Measurements from ENCODE around the gene SPECC1.
A peak's percentile ranks its signal among the peaks of the same experiment; 100 is the strongest.
"Not testable (repeated sequence)": the region's sequence is repeated elsewhere in the genome, so short reads cannot be mapped to it uniquely, and the experiment has no call there.

Gene SPECC1, protein sequence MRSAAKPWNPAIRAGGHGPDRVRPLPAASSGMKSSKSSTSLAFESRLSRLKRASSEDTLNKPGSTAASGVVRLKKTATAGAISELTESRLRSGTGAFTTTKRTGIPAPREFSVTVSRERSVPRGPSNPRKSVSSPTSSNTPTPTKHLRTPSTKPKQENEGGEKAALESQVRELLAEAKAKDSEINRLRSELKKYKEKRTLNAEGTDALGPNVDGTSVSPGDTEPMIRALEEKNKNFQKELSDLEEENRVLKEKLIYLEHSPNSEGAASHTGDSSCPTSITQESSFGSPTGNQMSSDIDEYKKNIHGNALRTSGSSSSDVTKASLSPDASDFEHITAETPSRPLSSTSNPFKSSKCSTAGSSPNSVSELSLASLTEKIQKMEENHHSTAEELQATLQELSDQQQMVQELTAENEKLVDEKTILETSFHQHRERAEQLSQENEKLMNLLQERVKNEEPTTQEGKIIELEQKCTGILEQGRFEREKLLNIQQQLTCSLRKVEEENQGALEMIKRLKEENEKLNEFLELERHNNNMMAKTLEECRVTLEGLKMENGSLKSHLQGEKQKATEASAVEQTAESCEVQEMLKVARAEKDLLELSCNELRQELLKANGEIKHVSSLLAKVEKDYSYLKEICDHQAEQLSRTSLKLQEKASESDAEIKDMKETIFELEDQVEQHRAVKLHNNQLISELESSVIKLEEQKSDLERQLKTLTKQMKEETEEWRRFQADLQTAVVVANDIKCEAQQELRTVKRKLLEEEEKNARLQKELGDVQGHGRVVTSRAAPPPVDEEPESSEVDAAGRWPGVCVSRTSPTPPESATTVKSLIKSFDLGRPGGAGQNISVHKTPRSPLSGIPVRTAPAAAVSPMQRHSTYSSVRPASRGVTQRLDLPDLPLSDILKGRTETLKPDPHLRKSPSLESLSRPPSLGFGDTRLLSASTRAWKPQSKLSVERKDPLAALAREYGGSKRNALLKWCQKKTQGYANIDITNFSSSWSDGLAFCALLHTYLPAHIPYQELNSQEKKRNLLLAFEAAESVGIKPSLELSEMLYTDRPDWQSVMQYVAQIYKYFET

DNA sequence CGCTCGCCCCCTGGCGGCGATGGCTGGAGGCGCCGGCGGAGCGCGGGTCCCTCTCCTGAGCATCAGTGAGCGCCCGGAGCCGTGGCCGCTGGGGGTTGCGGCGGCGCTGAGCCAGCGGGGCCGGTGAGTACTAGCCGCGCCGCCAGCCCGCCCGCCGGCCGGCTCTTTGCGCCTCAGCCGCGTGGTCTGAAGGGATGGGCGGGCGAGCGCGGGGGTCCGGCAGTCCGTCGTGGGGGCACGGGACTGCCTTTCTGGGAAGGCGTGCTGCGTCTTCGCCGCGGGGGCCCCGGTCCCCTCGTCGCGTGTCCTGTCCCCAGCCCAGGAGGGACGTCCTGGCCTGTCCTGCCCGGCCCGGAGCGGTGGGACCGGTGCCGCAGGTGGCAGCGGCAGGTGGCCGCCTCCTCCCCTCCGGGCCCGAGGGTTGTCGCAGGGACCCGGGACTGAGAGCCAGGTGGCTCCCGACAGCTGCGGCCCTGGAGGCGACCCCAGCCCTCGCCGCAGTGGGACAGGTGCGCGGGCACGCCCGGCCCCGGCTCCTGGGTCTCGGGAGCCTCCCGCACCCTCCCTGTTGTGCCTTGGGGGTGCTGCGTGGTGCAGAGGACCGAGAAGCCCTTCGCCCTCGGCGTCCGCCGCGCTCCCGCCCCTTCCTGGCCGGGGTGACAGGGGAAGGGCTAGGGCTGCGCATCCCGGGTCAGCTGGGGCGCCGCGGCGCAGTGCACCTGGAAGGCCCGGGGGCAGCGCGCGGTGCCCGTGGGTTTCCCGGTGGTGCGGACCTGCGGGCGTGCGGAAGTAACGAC is at the start of gene SPECC1:
Gene SPECC1 (plus strand): TSS at position 58 of the 797 bp plus-strand sequence. CDS start 87,293 bp downstream, outside the sequence.
- H3K27ac ChIP-seq (ENCODE audit: low read depth in 2 of 2, low read length in 2 of 2): peak within 1 kb of the TSS; percentile 23 to 37
- H3K4me3 ChIP-seq (ENCODE audit: low read length in 2 of 2): peak within 1 kb of the TSS; percentile 77 to 80
- H3K9ac ChIP-seq (ENCODE audit: low read depth in 1 of 2, low read length in 2 of 2): peak within 1 kb of the TSS; percentile 49 to 58
- no peaks in the 10 kb centered on the region for H3K9me3 ChIP-seq (ENCODE audit: control insufficient read depth in 2 of 2, low read length in 2 of 2)
- H3K4me1 ChIP-seq (ENCODE audit: control insufficient read depth in 2 of 2, insufficient read depth in 2 of 2, low read length in 2 of 2): peaks cover 12 to 16% of the 10 kb centered on the region in 2 donors
- no peaks in the 10 kb centered on the region for H3K36me3 ChIP-seq (ENCODE audit: control insufficient read depth in 2 of 2, insufficient read depth in 2 of 2, low read length in 2 of 2)
- peaks cover 17 to 19% of the 10 kb centered on the region in 2 donors for H3K27me3 ChIP-seq (ENCODE audit: control insufficient read depth in 2 of 2, insufficient read depth in 2 of 2, low read length in 2 of 2)

DNA sequence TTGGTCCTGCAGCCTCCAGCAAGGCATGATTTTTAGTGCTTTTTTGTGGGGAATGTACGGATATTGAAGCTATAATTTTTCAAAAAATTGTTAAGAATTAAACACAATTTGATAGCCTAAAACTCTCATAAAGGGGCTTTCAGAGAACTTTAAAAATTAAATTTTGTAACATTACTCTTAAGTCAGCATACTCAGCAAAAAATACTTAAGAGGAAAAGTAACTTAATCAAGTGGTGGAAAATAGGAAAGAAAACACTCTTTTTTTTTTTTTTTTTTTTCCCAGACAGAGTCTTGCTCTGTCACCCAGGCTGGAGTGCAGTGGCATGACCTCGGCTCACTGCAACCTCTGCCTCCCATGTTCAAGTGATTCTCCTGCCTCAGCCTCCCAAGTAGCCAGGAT is 46.2 kb upstream of the SPECC1 start:
- not testable (repeated sequence) for H3K27ac ChIP-seq (ENCODE audit: low read depth in 2 of 2, low read length in 2 of 2); H3K4me3 ChIP-seq (ENCODE audit: low read length in 2 of 2); H3K9me3 ChIP-seq (ENCODE audit: control insufficient read depth in 2 of 2, low read length in 2 of 2); H3K4me1 ChIP-seq (ENCODE audit: control insufficient read depth in 2 of 2, insufficient read depth in 2 of 2, low read length in 2 of 2); H3K27me3 ChIP-seq (ENCODE audit: control insufficient read depth in 2 of 2, insufficient read depth in 2 of 2, low read length in 2 of 2); H3K9ac ChIP-seq (ENCODE audit: low read depth in 1 of 2, low read length in 2 of 2)
- peaks cover 40 to 54% of the 10 kb centered on the region in 2 donors for H3K36me3 ChIP-seq (ENCODE audit: control insufficient read depth in 2 of 2, insufficient read depth in 2 of 2, low read length in 2 of 2)

DNA sequence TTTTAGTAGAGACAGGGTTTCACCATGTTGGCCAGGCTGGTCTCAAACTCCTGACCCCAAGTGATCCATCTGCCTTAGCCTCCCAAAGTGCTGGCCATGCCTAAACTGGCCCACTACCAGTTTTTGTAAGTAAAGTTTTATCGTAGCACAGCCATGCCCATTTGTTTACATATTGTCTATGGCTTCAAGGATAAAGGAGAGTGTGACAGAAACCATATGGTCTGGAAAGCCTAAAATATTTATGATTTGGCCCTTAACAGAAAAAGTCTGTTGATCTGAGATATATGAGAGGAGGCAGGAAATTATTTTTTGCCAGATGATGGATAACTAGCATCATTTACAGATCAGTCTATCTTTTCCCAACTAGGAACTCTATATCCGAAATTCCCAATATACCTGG is 36.0 kb upstream of the SPECC1 start:
- no peaks in the 10 kb centered on the region for H3K9me3 ChIP-seq (ENCODE audit: control insufficient read depth in 2 of 2, low read length in 2 of 2)
- H3K27ac ChIP-seq (ENCODE audit: low read depth in 2 of 2, low read length in 2 of 2): no peak overlapping the region
- H3K36me3 ChIP-seq (ENCODE audit: control insufficient read depth in 2 of 2, insufficient read depth in 2 of 2, low read length in 2 of 2): peaks cover 0 to 18% of the 10 kb centered on the region in 2 donors
- H3K4me3 ChIP-seq (ENCODE audit: low read length in 2 of 2): no peak overlapping the region
- no peak overlapping the region for H3K9ac ChIP-seq (ENCODE audit: low read depth in 1 of 2, low read length in 2 of 2)
- no peaks in the 10 kb centered on the region for H3K27me3 ChIP-seq (ENCODE audit: control insufficient read depth in 2 of 2, insufficient read depth in 2 of 2, low read length in 2 of 2)
- H3K4me1 ChIP-seq (ENCODE audit: control insufficient read depth in 2 of 2, insufficient read depth in 2 of 2, low read length in 2 of 2): peaks cover 0 to 4% of the 10 kb centered on the region in 2 donors

DNA sequence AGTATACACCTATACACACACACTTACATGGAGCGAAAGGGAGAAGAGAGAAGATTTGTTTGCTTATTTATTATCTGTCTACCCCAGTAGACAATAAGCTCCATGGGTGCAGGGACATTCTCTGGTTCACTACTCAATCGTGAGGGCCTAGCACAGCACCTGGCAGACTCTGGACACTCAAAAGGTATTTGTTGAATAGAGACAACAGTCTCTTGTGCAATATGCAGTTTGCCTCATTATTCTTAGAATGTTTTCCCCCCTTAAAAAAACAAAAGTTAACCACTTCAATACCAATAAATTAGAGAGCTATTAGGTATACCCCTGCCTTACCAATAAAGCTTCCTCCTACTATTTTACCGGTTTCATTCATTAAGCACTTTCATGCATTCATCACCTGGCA is 33.6 kb upstream of the SPECC1 start:
- H3K9me3 ChIP-seq (ENCODE audit: control insufficient read depth in 2 of 2, low read length in 2 of 2): no peaks in the 10 kb centered on the region
- no peak overlapping the region for H3K27ac ChIP-seq (ENCODE audit: low read depth in 2 of 2, low read length in 2 of 2)
- H3K9ac ChIP-seq (ENCODE audit: low read depth in 1 of 2, low read length in 2 of 2): no peak overlapping the region
- no peak overlapping the region for H3K4me3 ChIP-seq (ENCODE audit: low read length in 2 of 2)
- H3K27me3 ChIP-seq (ENCODE audit: control insufficient read depth in 2 of 2, insufficient read depth in 2 of 2, low read length in 2 of 2): no peaks in the 10 kb centered on the region
- peaks cover 0 to 4% of the 10 kb centered on the region in 2 donors for H3K36me3 ChIP-seq (ENCODE audit: control insufficient read depth in 2 of 2, insufficient read depth in 2 of 2, low read length in 2 of 2)
- H3K4me1 ChIP-seq (ENCODE audit: control insufficient read depth in 2 of 2, insufficient read depth in 2 of 2, low read length in 2 of 2): peaks cover 0 to 10% of the 10 kb centered on the region in 2 donors

DNA sequence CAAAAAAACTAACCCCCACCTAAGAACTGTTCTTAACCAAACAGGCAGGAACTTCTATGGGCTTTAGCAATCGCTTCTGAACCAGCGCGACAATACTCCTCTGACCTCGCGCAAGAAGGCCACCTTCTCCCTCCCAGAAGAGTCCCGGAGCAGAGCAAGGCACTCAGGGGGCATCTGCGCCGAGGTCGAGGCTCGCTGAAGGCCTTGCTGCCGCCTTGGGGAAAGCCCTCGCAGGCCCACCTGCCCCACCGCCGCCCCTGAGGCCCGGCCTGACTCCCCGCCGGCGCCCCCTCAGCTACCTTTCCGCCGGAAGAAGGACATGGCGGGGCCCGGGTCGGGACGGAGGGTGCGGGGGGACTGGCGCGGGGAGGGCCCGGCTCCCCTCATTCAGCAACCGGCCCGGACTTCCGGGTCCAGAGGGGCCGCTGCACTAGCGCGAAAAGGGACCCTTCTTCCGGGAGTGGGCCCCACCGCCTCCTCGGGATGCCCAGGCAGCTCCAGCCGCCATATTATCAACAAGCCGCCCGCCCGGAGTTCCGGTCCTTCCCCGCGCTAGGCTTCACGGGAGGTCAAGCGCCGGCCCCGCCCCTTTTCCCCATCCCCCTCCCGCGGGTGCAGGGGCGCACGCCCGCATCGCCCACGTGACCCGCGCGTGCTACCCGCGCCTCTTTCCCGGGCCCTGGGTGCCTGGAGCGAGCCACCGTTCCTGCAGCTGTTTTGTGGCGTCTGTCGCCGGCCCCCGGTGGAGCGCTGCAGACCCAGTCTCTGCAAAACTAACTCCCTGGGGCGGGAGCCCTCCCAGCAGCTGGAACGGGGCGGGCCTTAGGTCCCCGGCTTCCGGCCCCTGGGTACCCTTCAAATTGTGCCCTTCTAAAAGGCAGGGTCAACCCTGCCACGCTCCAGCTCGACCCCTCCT is 31.6 kb upstream of the SPECC1 start, which contains the start of gene AKAP10:
Gene AKAP10 (minus strand): TSS at position 536 of the 916 bp plus-strand sequence. CDS start 149 bp downstream, at position 387.
- Histone ChIP-seq H3K27ac (ENCODE audit: low read depth in 2 of 2, low read length in 2 of 2) (peak within 1 kb of the TSS; percentile 82 to 88), H3K36me3 (ENCODE audit: control insufficient read depth in 2 of 2, insufficient read depth in 2 of 2, low read length in 2 of 2) (no peaks in the 10 kb centered on the region), H3K4me3 (ENCODE audit: low read length in 2 of 2) (peak within 1 kb of the TSS; percentile 83 to 91), H3K27me3 (ENCODE audit: control insufficient read depth in 2 of 2, insufficient read depth in 2 of 2, low read length in 2 of 2) (no peaks in the 10 kb centered on the region), H3K9ac (ENCODE audit: low read depth in 1 of 2, low read length in 2 of 2) (peak within 1 kb of the TSS; percentile 73 to 84), H3K4me1 (ENCODE audit: control insufficient read depth in 2 of 2, insufficient read depth in 2 of 2, low read length in 2 of 2) (peaks cover 0 to 10% of the 10 kb centered on the region in 2 donors), H3K9me3 (ENCODE audit: control insufficient read depth in 2 of 2, low read length in 2 of 2) (no peaks in the 10 kb centered on the region)

DNA sequence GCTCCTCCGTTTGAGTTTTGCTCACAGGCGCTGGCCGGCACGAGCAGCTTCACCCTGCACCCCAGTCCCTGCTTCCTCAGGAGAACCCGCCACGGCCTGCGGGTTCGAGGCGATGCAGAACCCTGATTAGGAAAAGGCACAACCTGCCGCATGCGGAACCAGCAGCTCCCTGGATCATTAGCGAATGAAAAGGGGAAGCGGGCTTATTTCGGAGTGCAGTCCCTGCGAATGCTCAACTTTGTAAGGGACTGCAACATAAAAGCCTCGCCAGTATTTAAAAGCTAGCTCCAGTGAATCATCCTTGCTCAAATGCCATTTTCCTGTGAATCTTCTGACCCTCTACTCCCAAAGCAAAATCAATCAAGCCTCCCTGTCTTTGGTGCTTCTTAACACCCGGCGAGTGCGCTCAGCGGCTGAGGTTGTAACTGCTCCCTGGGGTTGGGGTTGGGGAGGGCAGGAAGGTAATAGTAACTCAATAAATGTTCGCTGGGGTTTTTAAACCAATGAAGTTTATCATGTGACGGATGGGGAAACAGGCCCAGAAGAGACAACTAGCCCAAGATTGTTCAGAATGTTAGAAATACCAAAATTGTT is 30.9 kb upstream of the SPECC1 start:
- no peaks in the 10 kb centered on the region for H3K9me3 ChIP-seq (ENCODE audit: control insufficient read depth in 2 of 2, low read length in 2 of 2)
- H3K4me3 ChIP-seq (ENCODE audit: low read length in 2 of 2): peak overlapping the region; percentile 83 to 91
- peaks cover 0 to 10% of the 10 kb centered on the region in 2 donors for H3K4me1 ChIP-seq (ENCODE audit: control insufficient read depth in 2 of 2, insufficient read depth in 2 of 2, low read length in 2 of 2)
- no peaks in the 10 kb centered on the region for H3K36me3 ChIP-seq (ENCODE audit: control insufficient read depth in 2 of 2, insufficient read depth in 2 of 2, low read length in 2 of 2)
- H3K27me3 ChIP-seq (ENCODE audit: control insufficient read depth in 2 of 2, insufficient read depth in 2 of 2, low read length in 2 of 2): no peaks in the 10 kb centered on the region
- H3K27ac ChIP-seq (ENCODE audit: low read depth in 2 of 2, low read length in 2 of 2): peak overlapping the region; percentile 82 to 88
- peak overlapping the region; percentile 47 to 84 for H3K9ac ChIP-seq (ENCODE audit: low read depth in 1 of 2, low read length in 2 of 2)

DNA sequence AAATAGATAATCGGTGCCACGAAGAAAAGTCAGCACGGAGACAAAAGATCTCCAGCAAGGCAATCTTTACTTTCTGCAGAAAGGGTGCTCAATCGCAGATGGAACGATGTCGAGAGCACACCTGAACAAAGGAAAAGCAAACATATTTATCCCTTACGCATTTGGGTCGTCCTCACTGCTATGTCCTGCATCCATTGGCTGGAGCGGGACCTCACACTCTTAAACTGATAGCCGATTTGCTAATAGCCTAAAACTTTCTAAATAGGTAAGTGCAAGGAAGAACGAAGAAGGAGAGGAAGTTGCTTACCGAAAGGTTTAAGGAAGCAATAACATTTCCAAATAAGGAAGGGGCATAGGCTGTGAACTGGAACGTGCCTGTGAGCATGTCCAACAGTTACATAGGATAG is 30.4 kb upstream of the SPECC1 start:
- Histone ChIP-seq H3K9ac (ENCODE audit: low read depth in 1 of 2, low read length in 2 of 2) (no peak overlapping the region), H3K27ac (ENCODE audit: low read depth in 2 of 2, low read length in 2 of 2) (no peak overlapping the region), H3K4me3 (ENCODE audit: low read length in 2 of 2) (peak overlapping the region in 1 of 2 donors; percentile 91), H3K9me3 (ENCODE audit: control insufficient read depth in 2 of 2, low read length in 2 of 2) (no peaks in the 10 kb centered on the region), H3K27me3 (ENCODE audit: control insufficient read depth in 2 of 2, insufficient read depth in 2 of 2, low read length in 2 of 2) (no peaks in the 10 kb centered on the region), H3K4me1 (ENCODE audit: control insufficient read depth in 2 of 2, insufficient read depth in 2 of 2, low read length in 2 of 2) (peaks cover 0 to 10% of the 10 kb centered on the region in 2 donors), H3K36me3 (ENCODE audit: control insufficient read depth in 2 of 2, insufficient read depth in 2 of 2, low read length in 2 of 2) (no peaks in the 10 kb centered on the region)

DNA sequence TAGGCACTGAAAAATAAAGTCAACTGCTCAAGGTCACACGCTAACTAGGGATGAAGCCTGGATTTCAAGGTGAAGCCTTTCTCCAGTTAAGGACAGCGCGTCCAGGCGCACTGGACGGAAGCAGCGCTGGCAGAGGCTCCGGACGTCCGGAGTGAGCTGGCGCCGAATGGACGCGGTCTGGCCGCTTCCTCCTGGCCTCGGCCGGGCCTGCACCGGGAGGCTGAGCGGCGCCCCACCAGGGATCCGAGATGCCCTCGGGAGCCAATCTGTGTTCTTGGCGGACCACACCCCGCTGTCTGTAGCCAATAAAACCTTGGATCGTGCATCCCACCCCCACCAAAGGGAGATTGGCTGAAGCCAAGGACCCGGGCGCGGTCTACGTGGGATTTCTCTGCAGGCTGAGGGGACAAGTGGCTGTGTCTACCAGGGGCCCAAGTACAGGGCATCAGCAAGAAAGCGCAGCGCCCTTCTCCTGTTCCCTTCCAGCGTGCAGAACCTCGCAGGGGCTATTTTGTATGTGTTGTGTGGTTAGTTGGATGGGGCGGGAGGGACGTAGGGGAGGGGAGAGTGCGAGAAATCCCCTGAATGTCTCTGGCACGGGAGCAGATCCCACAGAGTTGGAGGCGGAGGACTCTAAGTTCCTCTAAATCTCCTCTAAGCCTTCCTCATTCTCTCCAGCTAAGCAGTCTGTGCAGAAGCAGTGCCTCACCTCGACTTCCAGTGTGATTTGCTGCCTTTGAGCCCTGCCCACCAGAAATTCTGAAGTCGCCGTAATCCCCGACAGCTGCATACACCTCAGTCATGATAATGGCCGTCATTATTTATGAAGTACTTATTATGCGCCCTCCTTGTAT is 29.0 kb upstream of the SPECC1 start:
- no peak overlapping the region for H3K4me3 ChIP-seq (ENCODE audit: low read length in 2 of 2)
- H3K9ac ChIP-seq (ENCODE audit: low read depth in 1 of 2, low read length in 2 of 2): no peak overlapping the region
- no peaks in the 10 kb centered on the region for H3K36me3 ChIP-seq (ENCODE audit: control insufficient read depth in 2 of 2, insufficient read depth in 2 of 2, low read length in 2 of 2)
- no peaks in the 10 kb centered on the region for H3K27me3 ChIP-seq (ENCODE audit: control insufficient read depth in 2 of 2, insufficient read depth in 2 of 2, low read length in 2 of 2)
- no peaks in the 10 kb centered on the region for H3K9me3 ChIP-seq (ENCODE audit: control insufficient read depth in 2 of 2, low read length in 2 of 2)
- peaks cover 0 to 10% of the 10 kb centered on the region in 2 donors for H3K4me1 ChIP-seq (ENCODE audit: control insufficient read depth in 2 of 2, insufficient read depth in 2 of 2, low read length in 2 of 2)
- H3K27ac ChIP-seq (ENCODE audit: low read depth in 2 of 2, low read length in 2 of 2): no peak overlapping the region

Data from mucosa of rectum (tissue), 2 donors.